SW 1271 (cell line): ENCODE results near the gene ANKMY2.
"Not testable (repeated sequence)": the region's sequence is repeated elsewhere in the genome, so short reads cannot be mapped to it uniquely, and the experiment has no call there.

Experiments used
- DNase-seq, 2 experiments: peaks; one replicate each; lab custom pipeline; 2025; lab: John Stamatoyannopoulos, UW

The ANKMY2 gene

DNA sequence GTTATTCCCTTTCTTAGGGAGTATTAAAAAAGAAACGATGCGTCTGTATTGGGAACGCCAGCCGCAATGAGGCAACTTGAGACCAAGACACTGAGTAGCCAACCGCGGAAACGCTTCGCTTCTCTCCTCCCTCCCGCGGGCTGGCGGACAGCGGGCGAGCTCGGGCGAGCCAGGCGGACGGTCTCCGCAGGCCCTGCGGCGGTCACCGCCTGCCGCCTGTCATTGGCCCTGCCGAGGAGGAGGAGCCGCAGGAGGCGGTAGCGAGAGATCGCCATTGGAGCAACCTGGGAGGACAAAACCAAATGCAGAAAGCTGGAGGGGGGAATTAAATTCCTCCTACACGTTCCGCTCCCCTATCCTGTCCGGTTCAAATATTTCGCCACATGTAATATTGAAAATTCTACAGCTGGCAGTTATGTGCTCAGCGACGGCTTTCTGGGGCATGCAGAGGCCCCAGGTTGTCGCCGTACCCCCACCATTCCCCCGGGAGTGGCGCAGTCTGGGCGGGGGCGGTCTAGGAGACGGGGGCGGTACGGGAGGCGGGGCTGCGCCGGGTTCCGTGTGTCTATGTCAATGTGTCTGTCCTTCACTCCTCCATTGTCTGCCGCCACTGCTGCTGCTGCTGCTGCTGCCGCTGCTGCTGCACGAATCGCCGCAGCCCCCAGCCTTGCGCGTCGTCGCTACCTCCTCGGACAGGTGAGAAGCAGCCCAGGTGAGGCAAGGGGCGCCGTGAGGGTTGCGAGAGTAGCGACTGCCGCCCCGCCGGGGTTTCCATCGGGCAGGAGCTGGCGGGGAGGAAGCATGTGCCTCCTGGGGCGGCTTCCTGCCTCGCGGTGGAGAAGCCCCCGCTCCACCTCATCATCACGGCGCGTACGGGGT is at the start of gene ANKMY2, which contains the start of gene BZW2:
Gene ANKMY2, minus strand, starts transcription at position 162 of the 879 bp plus-strand sequence. CDS start 181 bp downstream, outside the sequence.
Gene BZW2, plus strand, starts transcription at position 589 of the 879 bp plus-strand sequence. CDS start 19,263 bp downstream, outside the sequence.
- DNase-seq, result peak; percentile 94 to 95

- no peak for DNase-seq
Measured at GRCh38 chr7:16694806-16695205, 49.3 kb upstream of the ANKMY2 start.

GRCh38 chr7:16693601-16694318 is 48.2 kb upstream of the ANKMY2 start:
- DNase-seq, result no peak

DNA sequence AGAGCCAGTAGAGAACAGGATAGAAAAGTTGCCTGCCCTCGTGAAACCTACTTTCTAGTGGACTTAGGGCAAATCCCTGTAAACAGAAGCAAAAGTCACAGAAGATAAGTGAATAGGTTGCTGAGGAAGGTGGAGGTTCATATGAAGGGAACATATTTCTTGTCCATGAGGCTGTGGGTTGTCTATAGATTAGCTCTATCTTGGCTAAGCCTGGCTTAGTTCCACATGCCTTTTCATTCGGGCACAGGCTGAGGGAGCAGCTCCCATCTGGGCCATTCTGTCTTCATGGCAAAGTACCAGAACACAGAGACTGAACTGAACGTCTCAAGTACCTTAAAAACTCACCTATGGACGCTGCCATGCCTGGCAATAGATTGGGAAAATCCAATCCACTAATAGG is 45.7 kb upstream of the ANKMY2 start:
- DNase-seq, result no peak

GRCh38 chr7:16688249-16688648 is 42.7 kb upstream of the ANKMY2 start:
- peak in 1 of 2 experiments; percentile 20 for DNase-seq

DNA sequence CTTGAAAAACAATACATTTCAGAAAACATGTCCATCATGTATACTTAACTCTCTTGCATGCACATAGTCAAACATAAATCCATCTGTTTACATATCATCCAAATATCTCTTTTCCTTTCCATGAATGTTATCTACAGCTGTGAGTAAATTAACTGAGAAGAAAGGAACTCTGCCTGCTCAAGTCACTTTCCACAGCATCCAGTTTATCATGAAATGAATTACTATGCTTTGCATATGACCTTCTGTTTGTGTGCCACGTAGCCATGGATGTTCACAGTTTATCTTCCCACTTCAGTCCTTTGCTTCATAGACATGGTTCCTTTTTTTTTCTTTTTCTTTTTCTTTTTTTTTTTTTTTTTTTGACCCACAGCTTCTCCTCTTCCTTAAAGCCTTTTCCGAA is 40.0 kb upstream of the ANKMY2 start:
- DNase-seq, result no peak

GRCh38 chr7:16684935-16685334 is 39.4 kb upstream of the ANKMY2 start:
- no peak for DNase-seq

- not testable (repeated sequence) for DNase-seq
Measured at GRCh38 chr7:16678645-16679566, 33.4 kb upstream of the ANKMY2 start.

- DNase-seq, result no peak
Measured at GRCh38 chr7:16677978-16678494, 32.5 kb upstream of the ANKMY2 start.

DNA sequence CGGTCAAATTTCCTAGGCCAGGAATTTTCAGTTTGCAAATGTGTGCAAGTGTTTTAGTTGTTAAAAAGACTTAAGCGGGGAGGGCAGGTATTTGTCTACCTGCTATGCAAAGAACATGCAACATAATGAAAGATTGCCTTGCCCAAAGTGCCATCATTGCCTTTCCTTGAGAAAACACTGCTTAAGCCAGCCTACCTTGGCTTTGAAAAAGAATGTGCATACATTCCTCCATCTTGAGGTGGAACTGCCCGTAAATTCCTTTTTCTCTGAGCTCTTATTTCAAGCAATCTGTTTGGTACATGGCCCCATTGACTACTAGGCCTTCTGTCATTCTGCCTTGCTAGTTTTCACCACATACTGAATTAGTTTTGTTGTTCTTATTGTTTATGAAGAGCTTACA is 29.7 kb upstream of the ANKMY2 start:
- DNase-seq, result no peak

- DNase-seq, result no peak
Measured at GRCh38 chr7:16671811-16672210, 26.3 kb upstream of the ANKMY2 start.

GRCh38 chr7:16670731-16671344 is 25.3 kb upstream of the ANKMY2 start:
- DNase-seq, result no peak

DNA sequence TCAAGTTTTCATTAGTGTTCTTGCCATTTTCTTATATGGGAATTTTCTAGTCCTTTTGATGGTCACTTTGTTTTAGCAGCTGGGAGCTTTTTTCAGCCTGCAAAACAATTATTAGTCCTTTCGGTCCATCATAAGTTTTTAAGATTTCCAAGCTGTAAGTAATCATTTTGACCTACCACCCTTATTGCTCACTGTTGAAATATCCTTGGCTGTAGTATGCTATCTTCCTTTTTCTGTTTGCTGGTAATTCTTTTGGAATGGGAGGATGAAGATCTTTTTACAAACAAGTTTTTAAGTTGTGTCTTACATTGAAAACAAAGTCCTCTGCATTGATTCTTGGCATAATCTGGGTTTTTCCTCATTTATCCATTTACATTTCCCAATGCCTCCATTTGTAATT is 24.5 kb upstream of the ANKMY2 start:
- no peak for DNase-seq

DNA sequence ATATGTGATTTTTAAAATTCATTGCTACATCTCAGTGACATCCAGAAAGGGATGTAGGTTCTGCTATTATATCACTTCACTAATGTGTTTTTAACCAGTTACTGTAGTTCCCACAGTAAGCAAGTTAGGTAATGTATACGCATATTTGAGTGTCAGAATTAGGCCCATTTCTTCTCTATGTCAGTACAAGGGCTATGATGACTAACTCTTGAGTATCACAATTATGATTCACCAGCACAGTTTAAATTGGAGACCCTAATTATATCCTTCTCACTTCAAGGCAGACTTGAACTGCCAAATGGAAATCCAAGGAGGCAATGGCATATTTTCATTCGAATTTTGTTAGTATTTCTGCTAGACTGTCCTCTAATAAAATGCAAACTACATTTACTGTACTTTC is 24.0 kb upstream of the ANKMY2 start:
- peak in 1 of 2 experiments; percentile 47 for DNase-seq

DNA sequence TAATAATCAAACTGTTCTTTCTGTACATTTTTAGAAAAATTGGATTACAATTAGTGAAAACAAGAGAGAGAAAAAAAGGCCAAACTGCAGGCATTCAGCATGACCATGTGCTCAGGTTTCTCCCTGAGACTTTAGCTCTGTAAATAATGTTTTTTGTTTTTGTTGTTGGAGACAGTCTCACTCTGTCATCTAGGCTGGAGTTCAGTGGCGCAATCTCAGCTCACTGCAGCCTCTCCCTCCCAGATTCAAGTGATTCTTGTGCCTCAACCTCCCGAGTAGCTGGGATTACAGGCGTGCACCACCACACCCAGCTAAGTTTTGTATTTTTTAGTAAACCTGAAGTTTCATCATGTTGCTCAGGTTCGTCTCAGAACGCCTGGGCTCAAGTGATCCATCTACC is 23.4 kb upstream of the ANKMY2 start:
- DNase-seq, result peak in 1 of 2 experiments; percentile 18

DNA sequence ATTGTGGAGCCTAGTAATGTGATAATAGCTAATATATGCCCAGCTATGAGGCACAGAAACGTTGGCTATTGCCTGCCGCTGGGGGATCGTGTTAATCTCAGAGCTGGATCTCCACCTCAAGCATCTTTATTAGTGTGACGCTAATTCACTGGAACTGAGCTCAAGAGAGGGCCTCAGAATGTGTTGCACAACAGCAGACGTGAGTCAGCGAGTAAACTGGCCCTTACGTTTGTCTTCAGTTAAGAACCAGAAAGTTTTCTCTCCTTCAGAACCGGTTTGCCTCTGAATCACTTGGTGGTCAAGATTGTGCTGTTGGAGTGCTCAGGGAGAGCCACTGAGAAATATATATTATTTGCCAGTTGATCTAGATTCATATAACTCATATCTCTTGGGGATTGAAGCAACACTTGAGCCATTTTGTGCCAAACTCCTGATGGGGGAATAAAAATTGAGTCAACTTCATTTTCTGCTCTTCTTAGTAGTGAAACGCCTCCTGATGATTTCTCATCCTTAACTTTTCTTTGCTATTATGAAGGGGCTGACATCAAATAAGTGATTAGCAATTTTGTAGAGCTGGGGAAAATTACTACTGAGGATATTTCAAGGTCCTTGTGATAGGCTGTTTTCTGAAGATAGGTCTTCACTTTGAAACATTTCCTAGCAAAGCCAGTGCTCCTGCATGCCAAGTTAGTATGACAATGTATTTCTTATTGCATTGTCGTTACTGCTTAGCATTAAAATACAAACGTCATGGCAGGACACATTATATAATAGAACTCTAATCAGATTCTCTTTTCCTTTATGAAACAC is 22.7 kb upstream of the ANKMY2 start:
- peak; percentile 84 to 94 for DNase-seq

DNA sequence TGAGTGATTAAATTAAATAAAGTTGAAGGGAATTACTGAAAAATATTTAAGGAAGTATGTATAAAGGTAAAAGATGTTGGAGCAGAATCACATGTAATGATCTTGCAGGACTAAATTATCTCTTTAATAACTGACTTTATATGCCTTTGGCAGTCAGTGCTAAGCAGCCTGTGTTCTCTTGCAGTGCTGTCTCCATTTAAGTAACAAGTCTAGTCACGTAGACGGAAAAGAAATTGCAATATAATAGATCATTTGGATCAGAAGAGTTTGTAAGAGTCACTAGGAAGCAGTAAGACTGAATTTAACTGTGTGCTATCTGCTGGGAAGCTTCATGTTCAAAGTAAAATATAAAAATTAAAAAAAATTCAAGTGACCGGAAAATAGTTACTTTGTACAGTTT is 21.8 kb upstream of the ANKMY2 start:
- DNase-seq, result no peak

- no peak for DNase-seq
Measured at GRCh38 chr7:16661924-16662323, 16.4 kb upstream of the ANKMY2 start.

- peak; percentile 22 to 87 for DNase-seq
Measured at GRCh38 chr7:16660702-16661464, 15.3 kb upstream of the ANKMY2 start.
